RWPE2 (cell line): ENCODE results near the gene ELAC2.

Experiments
- ATAC-seq: fragments of 200-7000 bp; cut with Tn5 transposase; 3 replicates; pipeline ENCODE4 v1.9.1; 2021; ENCODE audit warnings: low read depth
- DNase-seq: peaks from one replicate; pipeline ENCODE4 v3.0.0-alpha.2; 2020; ENCODE audit warnings: low spot score
- H3K27ac ChIP-seq: fragments of 450-650 bp; 2 replicates; pipeline ENCODE4 v1.5.1; 2017; ENCODE audit warnings: mild to moderate bottlenecking; ENCODE audit not compliant: poor library complexity, severe bottlenecking
- H3K27me3 ChIP-seq: fragments of 250-450 bp; sonication (Bioruptor Pico); 2 replicates; pipeline ENCODE4 v1.5.1; 2021; ENCODE audit warnings: mild to moderate bottlenecking, moderate library complexity; ENCODE audit not compliant: insufficient read depth, poor library complexity, severe bottlenecking
- H3K36me3 ChIP-seq: fragments of 250-450 bp; sonication (Bioruptor Pico); 2 replicates; pipeline ENCODE4 v1.5.1; 2020; ENCODE audit warnings: low read depth, mild to moderate bottlenecking, moderate library complexity
- H3K4me1 ChIP-seq: fragments of 250-450 bp; sonication (Bioruptor Pico); 2 replicates; pipeline ENCODE4 v1.5.1; 2021; ENCODE audit warnings: mild to moderate bottlenecking, moderate library complexity; ENCODE audit not compliant: insufficient read depth, poor library complexity, severe bottlenecking
- H3K4me3 ChIP-seq: fragments of 250-450 bp; sonication (Bioruptor Pico); 2 replicates; pipeline ENCODE4 v1.5.1; 2021; ENCODE audit warnings: mild to moderate bottlenecking, moderate library complexity; ENCODE audit not compliant: severe bottlenecking
- H3K9me3 ChIP-seq: fragments of 250-450 bp; sonication (Bioruptor Pico); 2 replicates; pipeline ENCODE4 v1.5.1; 2021; ENCODE audit warnings: mild to moderate bottlenecking, moderate library complexity; ENCODE audit not compliant: severe bottlenecking
- CTCF ChIP-seq: fragments of 450-650 bp; IDR thresholded peaks from one replicate; pipeline ENCODE4 v1.5.1; 2017; ENCODE audit warnings: mild to moderate bottlenecking, moderate library complexity; ENCODE audit not compliant: poor library complexity, severe bottlenecking

The ELAC2 gene

GRCh38 chr17:13051915-13052314 lies 34.1 kb upstream of the ELAC2 start:
- ATAC-seq (no peak), DNase-seq (no peak)
- H3K4me1 ChIP-seq = no peaks in the 10 kb centered on the region
- H3K4me3 ChIP-seq = no peak overlapping the region
- H3K9me3 ChIP-seq = no peaks in the 10 kb centered on the region
- no peaks in the 10 kb centered on the region for H3K36me3 ChIP-seq
- no peak for TF ChIP-seq CTCF
- peaks cover 13% of the 10 kb centered on the region for H3K27me3 ChIP-seq
- H3K27ac ChIP-seq = no peak overlapping the region

GRCh38 chr17:13047011-13047606 lies 29.3 kb upstream of the ELAC2 start:
- TF ChIP-seq CTCF = no peak
- ATAC-seq = no peak
- no peaks in the 10 kb centered on the region for H3K4me1 ChIP-seq

GRCh38 chr17:13046361-13046760 lies 28.5 kb upstream of the ELAC2 start:
- Histone ChIP-seq H3K4me3 (no peak overlapping the region), H3K27me3 (peaks cover 5% of the 10 kb centered on the region), H3K9me3 (no peaks in the 10 kb centered on the region), H3K4me1 (no peaks in the 10 kb centered on the region), H3K36me3 (no peaks in the 10 kb centered on the region), H3K27ac (no peak overlapping the region)
- no peak for TF ChIP-seq CTCF
- DNase-seq (no peak), ATAC-seq (no peak)

More at GRCh38 chr17:13047011-13047606, 29.3 kb upstream of the ELAC2 start:
- Histone ChIP-seq H3K27me3 (peaks cover 5% of the 10 kb centered on the region), H3K9me3 (no peaks in the 10 kb centered on the region), H3K27ac (no peak overlapping the region), H3K4me3 (no peak overlapping the region), H3K36me3 (no peaks in the 10 kb centered on the region)
- DNase-seq = no peak

GRCh38 chr17:13044572-13045065 lies 26.8 kb upstream of the ELAC2 start:
- no peak for DNase-seq

More at GRCh38 chr17:13044572-13045065, 26.8 kb upstream of the ELAC2 start:
- Histone ChIP-seq H3K9me3 (no peaks in the 10 kb centered on the region), H3K4me1 (no peaks in the 10 kb centered on the region), H3K27ac (no peak overlapping the region), H3K4me3 (no peak overlapping the region), H3K36me3 (no peaks in the 10 kb centered on the region), H3K27me3 (peaks cover 5% of the 10 kb centered on the region)
- TF ChIP-seq CTCF = no peak
- no peak for ATAC-seq
